Measurements from ENCODE around the gene ARVCF.

DNA sequence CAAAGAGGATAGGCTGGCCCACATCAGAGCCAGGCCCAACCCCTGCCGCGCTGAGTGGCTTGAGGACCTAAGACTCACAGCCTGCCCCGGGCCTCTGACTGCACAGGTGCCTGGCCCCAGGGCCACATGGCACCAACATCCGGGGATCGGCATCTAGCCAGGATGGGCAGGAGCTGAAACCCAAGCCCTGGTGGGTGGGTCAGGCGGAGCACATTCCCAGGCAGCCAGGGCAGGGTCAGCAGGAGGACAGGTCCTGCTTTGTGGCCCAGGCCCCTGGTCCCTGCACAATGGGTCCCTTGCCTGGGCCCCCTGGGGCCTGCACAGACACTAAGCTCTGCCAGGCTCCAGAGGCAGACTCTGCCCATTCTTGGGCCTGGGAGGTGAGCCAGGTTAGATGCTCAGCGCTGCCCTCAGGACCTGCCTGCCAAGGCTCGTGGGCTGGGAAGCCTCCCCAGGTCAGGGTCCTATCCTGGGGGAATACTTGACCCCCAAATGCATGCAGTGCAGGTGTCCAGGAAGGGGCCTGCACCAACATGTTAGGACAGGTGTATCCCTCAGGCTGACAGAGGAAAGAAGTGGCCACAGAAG, 33.5 kb downstream of the ARVCF start:
- TF ChIP-seq CTCF (IDR thresholded peaks at IDR 0.05; ENCODE audit: low read length) (no peak), EZH2 (IDR thresholded peaks at IDR 0.05; ENCODE audit: borderline replicate concordance, low read length) (no peak)

Data from OCI-LY1 (cell line).